IMR-90 (cell line): Measurements from ENCODE around the gene AKR1E2. TPM values are rescaled to one million over a fixed set of nuclear protein-coding genes. Genes with fewer than 3 reads are reported as not detected.

Source experiments
- ATAC-seq: fragments of 200-7000 bp; cut with Tn5 transposase; 2 replicates; pipeline ENCODE4 v1.9.1; 2020; ENCODE audit warnings: low read depth, mild to moderate bottlenecking, moderate library complexity
- BruUV-seq: library from RNA; stranded (reverse); fragments of 400-500 nt; replicated peaks from 2 replicates; lab custom pipeline; 2021; lab: Mats Ljungman, UMichigan
- CTCF ChIA-PET: fragments of 300-600 bp; formaldehyde crosslinking; extraction: SDS; loops from one replicate; lab custom pipeline; 2021; ENCODE audit warnings: antibody characterized with exemption; lab: Yijun Ruan, JAX
- POLR2A ChIA-PET: fragments of 300-600 bp; sonication (Branson Sonifier 250); formaldehyde crosslinking; loops from one replicate; lab custom pipeline; 2022; ENCODE audit warnings: antibody characterized with exemption; ENCODE audit not compliant: unreplicated experiment; lab: Charles Lee
- DNase-seq: peaks from one replicate; pipeline ENCODE4 v3.0.0; 2013
- H2AFZ ChIP-seq: replicated peaks from 2 replicates; pipeline ENCODE3; 2013; ENCODE audit warnings: low read length, mild to moderate bottlenecking; ENCODE audit not compliant: poor library complexity
- H2AK5ac ChIP-seq: 2 replicates; pipeline ENCODE4 v1.6.1; 2013; ENCODE audit warnings: low read depth, low read length, inconsistent platforms
- H2AK9ac ChIP-seq: replicated peaks from 2 replicates; pipeline ENCODE3; 2013; ENCODE audit warnings: mild to moderate bottlenecking, low read depth, low read length, moderate library complexity; ENCODE audit not compliant: poor library complexity
- H2BK120ac ChIP-seq: 2 replicates; pipeline ENCODE4 v1.6.1; 2013; ENCODE audit warnings: low read depth, low read length, inconsistent platforms
- H2BK15ac ChIP-seq: 3 replicates; pipeline ENCODE4 v1.6.1; 2013; ENCODE audit warnings: low read depth, low read length, inconsistent platforms
- H2BK20ac ChIP-seq: 2 replicates; pipeline ENCODE4 v1.6.1; 2013; ENCODE audit warnings: low read depth, mild to moderate bottlenecking, inconsistent platforms, low read length, moderate library complexity
- H2BK5ac ChIP-seq: 2 replicates; pipeline ENCODE4 v1.6.1; 2013; ENCODE audit warnings: mild to moderate bottlenecking, low read depth, low read length, inconsistent platforms; ENCODE audit not compliant: poor library complexity, severe bottlenecking
- H3K14ac ChIP-seq: replicated peaks from 2 replicates; pipeline ENCODE4 v1.6.1; 2013; ENCODE audit warnings: low read depth, low read length, inconsistent platforms
- H3K18ac ChIP-seq: 2 replicates; pipeline ENCODE4 v1.6.1; 2013; ENCODE audit warnings: low read depth, low read length, control low read depth
- H3K23ac ChIP-seq: 2 replicates; pipeline ENCODE4 v1.6.1; 2013; ENCODE audit warnings: low read depth, low read length, inconsistent platforms
- H3K27ac ChIP-seq: 2 replicates; pipeline ENCODE4 v1.5.1; 2013; ENCODE audit warnings: mild to moderate bottlenecking, control low read depth, low read length; ENCODE audit not compliant: insufficient read depth
- H3K27me3 ChIP-seq: 2 replicates; pipeline ENCODE4 v1.6.1; 2013; ENCODE audit warnings: low read length; ENCODE audit not compliant: control insufficient read depth, insufficient read depth
- H3K36me3 ChIP-seq: 2 replicates; pipeline ENCODE4 v1.6.1; 2013; ENCODE audit warnings: low read length, mixed read lengths; ENCODE audit not compliant: control insufficient read depth, insufficient read depth
- H3K4ac ChIP-seq: 2 replicates; pipeline ENCODE4 v1.6.1; 2013; ENCODE audit warnings: low read depth, low read length, inconsistent platforms
- H3K4me1 ChIP-seq: 2 replicates; pipeline ENCODE4 v1.6.1; 2013; ENCODE audit warnings: low read length, mixed read lengths; ENCODE audit not compliant: control insufficient read depth, insufficient read depth
- H3K4me2 ChIP-seq: 2 replicates; pipeline ENCODE4 v1.6.1; 2013; ENCODE audit warnings: low read depth, mild to moderate bottlenecking, control low read depth, low read length, moderate library complexity
- H3K4me3 ChIP-seq: 2 replicates; pipeline ENCODE4 v1.5.1; 2013; ENCODE audit warnings: low read depth, mild to moderate bottlenecking, control low read depth, low read length, moderate library complexity; ENCODE audit not compliant: insufficient read depth
- H3K56ac ChIP-seq: 2 replicates; pipeline ENCODE4 v1.6.1; 2013; ENCODE audit warnings: low read length, inconsistent platforms; ENCODE audit not compliant: insufficient read depth; ENCODE audit errors: extremely low read depth
- H3K79me1 ChIP-seq, 2 experiments: 2 replicates each; pipeline ENCODE4 v1.6.1; 2013; ENCODE audit warnings: low read length in 2 of 2, inconsistent platforms in 1 of 2, low read depth in 1 of 2
- H3K9ac ChIP-seq: 2 replicates; pipeline ENCODE4 v1.6.1; 2013; ENCODE audit warnings: low read depth, low read length, control low read depth
- H3K9me1 ChIP-seq: 2 replicates; pipeline ENCODE4 v1.6.1; 2013; ENCODE audit warnings: low read length, inconsistent platforms; ENCODE audit not compliant: insufficient read depth
- H3K9me3 ChIP-seq: 2 replicates; pipeline ENCODE4 v1.6.1; 2013; ENCODE audit warnings: low read length; ENCODE audit not compliant: control insufficient read depth, insufficient read depth
- H4K20me1 ChIP-seq: 2 replicates; pipeline ENCODE4 v1.6.1; 2013; ENCODE audit warnings: low read length, inconsistent platforms; ENCODE audit not compliant: insufficient read depth
- H4K5ac ChIP-seq: 2 replicates; pipeline ENCODE4 v1.6.1; 2013; ENCODE audit warnings: mild to moderate bottlenecking, low read depth, low read length, control low read depth
- H4K8ac ChIP-seq, 2 experiments: 2 replicates each; pipeline ENCODE4 v1.6.1; 2013; ENCODE audit warnings: low read depth in 2 of 2, low read length in 2 of 2, control low read depth in 1 of 2, inconsistent platforms in 1 of 2
- H4K91ac ChIP-seq: 2 replicates; pipeline ENCODE4 v1.6.1; 2013; ENCODE audit warnings: low read depth, low read length, inconsistent platforms; ENCODE audit not compliant: insufficient read depth
- CEBPB ChIP-seq: IDR thresholded peaks from 2 replicates; pipeline ENCODE4 v1.6.1; 2012; ENCODE audit warnings: low read depth, low read length, improper control_type of control experiment
- FOS ChIP-seq: fragments of 150-350 bp; IDR thresholded peaks from 2 replicates; pipeline ENCODE4 v1.6.1; 2016; ENCODE audit warnings: low read depth, low read length
- MAFK ChIP-seq: IDR thresholded peaks from 2 replicates; pipeline ENCODE4 v1.6.1; 2012; ENCODE audit warnings: low read depth, low read length, improper control_type of control experiment
- MAZ ChIP-seq: IDR thresholded peaks from 2 replicates; pipeline ENCODE4 v1.6.1; 2012; ENCODE audit warnings: low read depth, mild to moderate bottlenecking, low read length, improper control_type of control experiment, moderate library complexity, borderline replicate concordance
- NFE2L2 ChIP-seq: fragments of 150-350 bp; IDR thresholded peaks from 2 replicates; pipeline ENCODE4 v1.6.1; 2016; ENCODE audit warnings: low read depth, mild to moderate bottlenecking, low read length
- RAD21 ChIP-seq: IDR thresholded peaks from 2 replicates; pipeline ENCODE4 v1.6.1; 2012; ENCODE audit warnings: low read length, improper control_type of control experiment
- RCOR1 ChIP-seq: IDR thresholded peaks from 2 replicates; pipeline ENCODE4 v1.6.1; 2012; ENCODE audit warnings: mild to moderate bottlenecking, low read length, improper control_type of control experiment; ENCODE audit not compliant: insufficient replicate concordance
- RFX5 ChIP-seq: IDR thresholded peaks from 2 replicates; pipeline ENCODE4 v1.8.0; 2012; ENCODE audit warnings: low read depth, mild to moderate bottlenecking, low read length, moderate library complexity
- SMC3 ChIP-seq: fragments of 150-350 bp; IDR thresholded peaks from 2 replicates; pipeline ENCODE4 v1.6.1; 2016; ENCODE audit warnings: low read depth, mild to moderate bottlenecking, antibody characterized with exemption, low read length, moderate library complexity
- WGBS, 2 experiments: methylation state at CpG; one replicate each; pipeline versions ENCODE4 v1.1.5 to v1.1.7; 2013; ENCODE audit warnings: missing lambda C conversion rate in 2 of 2; ENCODE audit not compliant: insufficient read length in 1 of 2; ENCODE audit errors: extremely low coverage in 2 of 2; 5-methylcytosine and 5-hydroxymethylcytosine counted together
- dilution Hi-C: fragments of 300-500 bp; cut with HindIII; formaldehyde crosslinking; loops from one replicate; pipeline ENCODE4 v1.14.3; 2018; ENCODE audit warnings: low sequenced_read_pairs; ENCODE audit not compliant: unreplicated experiment
- in situ Hi-C: fragments of 300-500 bp; cut with MboI; formaldehyde crosslinking; loops from 3 replicates; pipeline ENCODE4 v1.14.3; 2019; ENCODE audit warnings: low sequenced_read_pairs, inconsistent platforms, mixed read lengths
- intact Hi-C: fragments of 100-400 bp; cut with micrococcal nuclease; formaldehyde crosslinking; loops from 2 replicates; pipeline ENCODE4 v1.10.0; 2022
- polyA plus RNA-seq, 3 experiments: library from polyadenylated mRNA; depleted of rRNA; stranded (reverse); fragments of >200 nt; gene quantifications; 2 replicates each; pipeline ENCODE4 v1.2.3, GENCODE V29; 2012; ENCODE audit warnings: low replicate concordance in 1 of 3
- total RNA-seq: library from RNA; depleted of rRNA; stranded (reverse); fragments of >200 nt; gene quantifications from 2 replicates; pipeline ENCODE4 v1.2.3, GENCODE V29; 2012
- TF ChIP-seq, protein P1 (sequence below): conservative IDR thresholded peaks from 2 replicates; pipeline ENCODE4 v1.5.1; 2012; ENCODE audit warnings: mild to moderate bottlenecking, low read depth, low read length, improper control_type of control experiment
- TF ChIP-seq, protein P2 (sequence below): fragments of 150-350 bp; IDR thresholded peaks from 2 replicates; pipeline ENCODE4 v1.6.1; 2017; ENCODE audit warnings: mild to moderate bottlenecking, antibody characterized with exemption, low read length, low read depth

The AKR1E2 gene
- total and polyA plus RNA-seq, 2 of the 4 experiments (the other 2 are of a cell fraction) = 1.2 to 3.4 TPM

DNA sequence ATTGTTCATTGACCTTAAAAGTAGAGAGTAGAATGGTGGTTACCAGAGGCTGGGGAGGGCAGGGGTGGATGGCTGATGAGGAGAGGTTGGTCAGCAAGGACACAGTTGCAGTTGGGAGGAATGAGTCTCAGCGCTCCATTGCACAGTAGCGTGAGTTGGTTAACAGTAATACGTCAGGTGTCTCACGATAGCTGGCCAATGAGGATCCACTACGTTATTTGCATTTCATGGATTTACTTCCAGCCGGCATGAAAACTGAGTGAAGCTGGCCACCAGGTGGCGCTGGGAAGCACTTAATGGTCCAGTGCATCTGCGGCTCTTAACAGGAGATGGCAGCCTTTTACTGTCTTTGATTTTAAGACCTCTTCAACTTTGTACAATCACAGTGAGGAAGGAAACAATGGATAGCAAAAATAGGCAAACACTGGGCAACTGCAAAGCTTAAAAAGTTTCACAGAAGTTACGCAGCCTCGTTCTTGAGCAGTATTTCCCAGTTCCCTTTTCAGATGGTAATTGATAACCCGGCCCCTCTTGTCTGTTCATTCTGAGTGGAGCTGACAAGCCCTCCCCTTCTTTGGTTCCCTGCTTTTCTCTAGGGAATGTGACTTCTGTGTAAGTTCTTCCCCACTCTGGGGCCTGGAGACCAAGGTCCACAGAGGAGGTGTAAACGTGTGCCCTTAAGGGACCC is 23.7 kb downstream of the AKR1E2 start:
- H2BK20ac ChIP-seq = peak overlapping the region; percentile 23; the same call in 1 of the 2 replicates
- peak overlapping the region; percentile 24 for H3K4ac ChIP-seq
- H3K36me3 ChIP-seq = no peaks in the 10 kb centered on the region
- no peak overlapping the region for H3K14ac ChIP-seq
- H2AFZ ChIP-seq = peak overlapping the region; percentile 87
- H2BK5ac ChIP-seq = no peak overlapping the region
- no peaks in the 10 kb centered on the region for H4K20me1 ChIP-seq
- POLR2A ChIA-PET = no interaction called here
- H3K18ac ChIP-seq = no peak overlapping the region
- H2AK5ac ChIP-seq = peak overlapping the region; percentile 35; the same call in 1 of the 2 replicates
- no peaks in the 10 kb centered on the region for H3K9me3 ChIP-seq
- peak overlapping the region; percentile 51 for H2AK9ac ChIP-seq
- H4K91ac ChIP-seq = no peak overlapping the region
- H4K5ac ChIP-seq = peak overlapping the region; percentile 10; the same call in 1 of the 2 replicates
- CTCF ChIA-PET = interaction anchor here (0.5 to 1.9 kb wide), 40 partner anchors 11 to 805 kb away, joined by 3 to 24 read pairs (median 4); partner anchors contain the start of gene AKR1C3
- intact Hi-C loops (loop anchor here (1.0 to 5.0 kb wide), 7 partner anchors 94 to 585 kb away; partner anchors contain the start of genes AKR1C1 and AKR1C3), in situ Hi-C loops (loop anchor here (5.0 to 25.0 kb wide), 5 partner anchors 248 to 1013 kb away; no protein-coding TSS in a partner anchor), dilution Hi-C loops (no loop called here)
- peak overlapping the region; percentile 22; the same call in 1 of the 2 replicates for H2BK120ac ChIP-seq
- H3K79me1 ChIP-seq = no peaks in the 10 kb centered on the region
- WGBS, 2 experiments = 0% methylated on average over 6 of the region's 12 CpGs; no CpG with 5 or more reads in 1 of the 2 experiments
- TF ChIP-seq, protein P1, sequence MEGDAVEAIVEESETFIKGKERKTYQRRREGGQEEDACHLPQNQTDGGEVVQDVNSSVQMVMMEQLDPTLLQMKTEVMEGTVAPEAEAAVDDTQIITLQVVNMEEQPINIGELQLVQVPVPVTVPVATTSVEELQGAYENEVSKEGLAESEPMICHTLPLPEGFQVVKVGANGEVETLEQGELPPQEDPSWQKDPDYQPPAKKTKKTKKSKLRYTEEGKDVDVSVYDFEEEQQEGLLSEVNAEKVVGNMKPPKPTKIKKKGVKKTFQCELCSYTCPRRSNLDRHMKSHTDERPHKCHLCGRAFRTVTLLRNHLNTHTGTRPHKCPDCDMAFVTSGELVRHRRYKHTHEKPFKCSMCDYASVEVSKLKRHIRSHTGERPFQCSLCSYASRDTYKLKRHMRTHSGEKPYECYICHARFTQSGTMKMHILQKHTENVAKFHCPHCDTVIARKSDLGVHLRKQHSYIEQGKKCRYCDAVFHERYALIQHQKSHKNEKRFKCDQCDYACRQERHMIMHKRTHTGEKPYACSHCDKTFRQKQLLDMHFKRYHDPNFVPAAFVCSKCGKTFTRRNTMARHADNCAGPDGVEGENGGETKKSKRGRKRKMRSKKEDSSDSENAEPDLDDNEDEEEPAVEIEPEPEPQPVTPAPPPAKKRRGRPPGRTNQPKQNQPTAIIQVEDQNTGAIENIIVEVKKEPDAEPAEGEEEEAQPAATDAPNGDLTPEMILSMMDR = peak; percentile 100; the same call in 1 of the 2 replicates
- TF ChIP-seq, protein P2, sequence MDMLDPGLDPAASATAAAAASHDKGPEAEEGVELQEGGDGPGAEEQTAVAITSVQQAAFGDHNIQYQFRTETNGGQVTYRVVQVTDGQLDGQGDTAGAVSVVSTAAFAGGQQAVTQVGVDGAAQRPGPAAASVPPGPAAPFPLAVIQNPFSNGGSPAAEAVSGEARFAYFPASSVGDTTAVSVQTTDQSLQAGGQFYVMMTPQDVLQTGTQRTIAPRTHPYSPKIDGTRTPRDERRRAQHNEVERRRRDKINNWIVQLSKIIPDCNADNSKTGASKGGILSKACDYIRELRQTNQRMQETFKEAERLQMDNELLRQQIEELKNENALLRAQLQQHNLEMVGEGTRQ = peak; percentile 24; the same call in 1 of the 2 replicates
- TF ChIP-seq SMC3 (peak; percentile 100), MAFK (peak; percentile 39; the same call in 1 of the 2 replicates), RFX5 (peak; percentile 45; the same call in 1 of the 2 replicates), MAZ (peak; percentile 33; the same call in 1 of the 2 replicates), FOS (no peak), RAD21 (peak; percentile 100), NFE2L2 (peak; percentile 23; the same call in 1 of the 2 replicates), RCOR1 (no peak), CEBPB (peak; percentile 72)
- no peak overlapping the region for H3K23ac ChIP-seq
- H3K56ac ChIP-seq = no peak overlapping the region
- no peak overlapping the region for H3K27ac ChIP-seq
- DNase-seq (peak; percentile 96), ATAC-seq (peak; percentile 89)
- no peak overlapping the region for H3K4me3 ChIP-seq
- no TSS peak for BruUV-seq
- peaks cover 7% of the 10 kb centered on the region for H3K9me1 ChIP-seq
- H3K9ac ChIP-seq = no peak overlapping the region
- H3K4me1 ChIP-seq = peaks cover 9% of the 10 kb centered on the region
- H2BK15ac ChIP-seq = no peak overlapping the region; the same call in 2 of the 3 replicates
- H3K27me3 ChIP-seq = no peaks in the 10 kb centered on the region
- peak overlapping the region; percentile 27 for H3K4me2 ChIP-seq
- H4K8ac ChIP-seq = peak overlapping the region in 1 of 2 experiments; percentile 59; a peak in 2 of 4 replicates
